GM12892 (cell line): ENCODE data around the gene GRWD1.

Source experiments
- POLR2A ChIP-seq: IDR thresholded peaks from 2 replicates; pipeline ENCODE4 v1.6.1; 2011; ENCODE audit warnings: low read depth, low read length, control low read depth
- POLR2AphosphoS5 ChIP-seq: IDR thresholded peaks from 2 replicates; pipeline ENCODE4 v1.6.1; 2011; ENCODE audit warnings: low read depth, low read length, control low read depth
- TAF1 ChIP-seq: IDR thresholded peaks from 2 replicates; pipeline ENCODE4 v1.6.1; 2011; ENCODE audit warnings: low read depth, mild to moderate bottlenecking, control low read depth, low read length, borderline replicate concordance

DNA sequence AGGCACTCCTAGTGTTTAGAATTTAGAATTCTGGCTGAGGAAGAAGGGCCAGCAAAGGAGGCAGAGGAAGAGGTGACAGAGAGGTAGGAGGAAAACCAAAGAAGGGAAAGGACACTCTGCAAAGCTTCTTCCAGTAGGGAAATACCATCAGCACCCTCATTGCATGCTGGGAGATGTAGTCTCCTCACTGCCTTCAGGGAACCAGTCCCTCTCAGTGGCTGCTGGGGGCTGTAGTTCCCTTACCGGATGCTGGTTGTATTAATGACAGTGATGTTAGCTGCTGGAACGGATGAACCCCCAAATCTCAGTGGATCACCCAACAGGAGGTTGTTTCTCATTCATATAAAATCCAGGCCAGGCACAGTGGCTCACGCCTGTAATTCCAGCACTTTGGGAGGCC, 42.2 kb upstream of the GRWD1 start:
- no peak for TF ChIP-seq POLR2A
- no peak for TF ChIP-seq POLR2AphosphoS5
- TF ChIP-seq TAF1 = no peak
